NCI-H146 treated with DMSO at 0.1 percent for 48 hours (cell line): ENCODE measurements around the gene LRRC34.

Source experiments
- DNase-seq: peaks from one replicate; lab custom pipeline; 2025; ENCODE audit not compliant: unreplicated experiment; lab: John Stamatoyannopoulos, UW

Gene LRRC34

DNA sequence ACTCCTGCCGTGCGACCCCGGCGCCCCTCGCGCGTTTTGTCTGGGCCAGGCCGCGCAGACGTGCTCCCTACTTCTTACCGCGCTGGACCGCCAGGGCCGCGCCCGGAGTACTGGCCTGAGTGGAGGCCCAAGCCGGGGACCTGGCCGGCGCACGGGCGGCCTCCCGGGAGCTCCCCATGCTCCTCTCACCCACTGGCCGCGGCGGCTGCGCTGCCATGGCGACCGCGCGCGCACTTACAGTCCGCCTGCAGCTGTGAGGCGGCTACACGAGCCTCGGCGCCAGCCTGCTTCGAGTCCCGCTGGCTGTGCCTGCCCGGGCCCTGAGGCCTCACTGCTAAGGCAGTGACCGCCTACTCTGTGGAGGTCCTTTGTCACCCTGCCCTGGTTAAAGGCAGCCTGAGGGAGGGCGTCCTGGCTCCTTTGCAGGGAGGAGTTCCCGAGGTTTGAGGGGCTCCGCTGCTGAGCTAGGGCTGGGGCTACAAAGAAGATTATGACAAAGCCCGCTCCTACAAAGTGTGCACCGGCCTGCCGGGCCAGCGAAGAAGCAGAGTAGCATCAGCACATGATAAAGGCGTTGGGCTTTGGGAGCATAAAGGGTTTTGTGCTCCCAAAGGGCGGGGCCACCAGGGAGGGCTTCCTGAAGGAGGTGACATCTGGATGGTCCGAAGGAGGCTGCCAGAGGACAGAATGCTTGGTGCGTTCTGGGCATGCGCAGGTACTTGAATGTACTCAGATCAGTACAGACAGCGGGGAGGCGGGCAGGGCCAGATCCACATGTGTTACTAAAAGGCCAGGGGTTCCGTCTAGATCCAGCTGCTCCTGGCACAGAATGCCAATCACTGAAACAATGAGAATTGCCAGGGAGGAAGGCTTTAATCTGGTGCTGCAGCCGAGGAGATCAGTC lies at the start of gene LRRC34, which contains the start of gene LRRIQ4:
TSS of gene LRRC34 (minus strand) at position 573 of the 904 bp plus-strand sequence. CDS start at position 217, 356 bp downstream.
TSS of gene LRRIQ4 (plus strand) at position 539 of the 904 bp plus-strand sequence. CDS start 9,052 bp downstream, outside the sequence.
- peak; percentile 96 for DNase-seq

DNA sequence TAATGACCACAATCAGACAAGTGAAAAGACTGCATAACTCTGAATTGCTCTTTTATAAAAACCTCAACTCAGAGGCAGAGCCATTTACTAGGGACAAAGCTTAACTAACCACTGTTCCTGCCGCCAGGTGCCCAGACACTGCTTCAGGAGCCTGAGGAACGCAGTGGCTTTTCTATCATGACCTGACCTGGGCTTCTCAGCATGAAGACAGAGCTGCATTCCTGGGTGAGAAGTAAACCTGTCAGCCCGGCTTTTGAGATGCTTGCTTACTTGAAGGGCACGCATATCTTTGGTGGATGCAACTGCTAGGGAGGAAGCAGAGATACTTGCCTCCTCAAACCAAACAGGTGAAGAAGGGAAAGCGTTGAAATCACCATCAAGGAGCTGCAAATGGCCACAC lies 49.2 kb upstream of the LRRC34 start:
- no peak for DNase-seq

GRCh38 chr3:169857811-169858210 lies 45.1 kb upstream of the LRRC34 start:
- DNase-seq = no peak

DNA sequence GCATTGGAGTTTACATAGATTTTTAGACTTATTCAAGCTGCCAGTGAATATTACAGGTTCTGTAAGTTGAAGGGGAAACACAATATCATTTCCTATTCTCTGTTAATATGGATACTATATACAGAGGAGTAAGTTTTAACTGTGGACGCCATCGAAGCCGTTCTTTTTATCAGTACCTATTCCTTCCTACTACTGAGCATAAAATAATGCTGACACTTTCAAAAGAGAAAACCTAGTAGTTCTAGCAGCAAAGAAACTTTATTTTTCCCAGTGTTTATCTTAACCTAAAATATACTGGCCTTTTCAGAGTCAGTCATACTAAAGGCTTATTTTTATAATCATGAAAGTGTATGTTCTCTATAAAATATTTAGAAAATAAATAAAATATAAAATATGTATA lies 42.8 kb upstream of the LRRC34 start:
- no peak for DNase-seq

DNA sequence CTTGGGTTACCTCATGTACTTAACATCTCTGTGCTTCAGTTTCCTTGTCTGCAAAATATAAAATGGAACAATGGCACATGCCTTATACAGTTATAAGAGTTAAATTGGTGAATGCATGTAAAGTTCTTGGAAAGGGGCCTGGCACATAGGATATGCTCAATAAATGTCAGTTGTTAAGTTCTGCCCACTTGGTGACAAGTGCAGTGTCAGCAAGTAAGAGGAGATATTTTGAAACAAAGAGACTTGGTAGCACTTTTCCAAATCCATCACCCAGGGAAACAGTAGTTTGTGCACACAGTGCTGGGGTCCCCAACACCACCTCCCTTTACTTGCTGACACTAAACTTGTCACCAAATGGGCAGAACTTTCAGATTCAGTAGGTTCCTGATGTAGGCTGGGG lies 37.9 kb upstream of the LRRC34 start:
- DNase-seq = no peak

GRCh38 chr3:169848741-169849140 lies 36.0 kb upstream of the LRRC34 start:
- DNase-seq = no peak

DNA sequence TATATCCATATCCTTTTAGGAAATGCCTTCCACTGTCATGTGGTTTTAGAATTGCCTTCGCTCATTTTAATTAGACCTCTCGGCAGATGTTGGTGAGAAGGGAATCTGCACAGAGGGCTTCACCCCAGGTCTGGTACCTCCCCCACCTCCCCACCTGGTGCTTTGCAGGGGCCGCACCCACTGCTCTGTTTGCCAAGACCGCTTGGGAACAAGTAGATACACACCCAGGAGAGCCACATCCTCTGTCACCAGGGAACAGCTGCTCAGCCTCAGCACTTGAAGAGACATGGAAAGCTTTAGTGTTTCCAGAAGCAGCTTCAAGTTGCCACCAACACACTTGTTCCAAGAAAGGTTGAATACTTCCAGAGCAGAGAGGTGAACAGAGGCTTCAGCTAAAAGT lies 35.2 kb upstream of the LRRC34 start:
- DNase-seq = peak; percentile 81

- no peak for DNase-seq
Measured at GRCh38 chr3:169846458-169847193, 33.9 kb upstream of the LRRC34 start.

GRCh38 chr3:169842960-169843359 lies 30.3 kb upstream of the LRRC34 start:
- no peak for DNase-seq

- DNase-seq = no peak
Measured at GRCh38 chr3:169841171-169841570, 28.5 kb upstream of the LRRC34 start.

- no peak for DNase-seq
Measured at GRCh38 chr3:169838511-169839030, 25.9 kb upstream of the LRRC34 start.

DNA sequence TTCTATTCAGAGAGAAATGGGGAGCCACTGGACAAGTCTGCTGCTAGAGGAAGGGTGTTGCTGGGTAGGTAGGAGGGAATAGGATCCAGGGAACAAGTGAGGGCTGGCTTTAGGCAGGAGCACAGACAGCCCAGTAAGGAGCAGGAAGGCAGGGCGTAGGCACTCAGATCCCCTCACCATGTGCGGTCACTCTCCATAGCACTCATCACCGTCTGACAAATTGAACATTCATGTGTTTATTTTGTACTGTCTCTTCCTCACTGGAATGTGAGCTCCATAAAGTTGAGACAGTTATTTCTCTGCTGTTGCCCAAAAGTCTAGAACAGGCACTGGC lies 24.2 kb upstream of the LRRC34 start:
- DNase-seq = no peak

DNA sequence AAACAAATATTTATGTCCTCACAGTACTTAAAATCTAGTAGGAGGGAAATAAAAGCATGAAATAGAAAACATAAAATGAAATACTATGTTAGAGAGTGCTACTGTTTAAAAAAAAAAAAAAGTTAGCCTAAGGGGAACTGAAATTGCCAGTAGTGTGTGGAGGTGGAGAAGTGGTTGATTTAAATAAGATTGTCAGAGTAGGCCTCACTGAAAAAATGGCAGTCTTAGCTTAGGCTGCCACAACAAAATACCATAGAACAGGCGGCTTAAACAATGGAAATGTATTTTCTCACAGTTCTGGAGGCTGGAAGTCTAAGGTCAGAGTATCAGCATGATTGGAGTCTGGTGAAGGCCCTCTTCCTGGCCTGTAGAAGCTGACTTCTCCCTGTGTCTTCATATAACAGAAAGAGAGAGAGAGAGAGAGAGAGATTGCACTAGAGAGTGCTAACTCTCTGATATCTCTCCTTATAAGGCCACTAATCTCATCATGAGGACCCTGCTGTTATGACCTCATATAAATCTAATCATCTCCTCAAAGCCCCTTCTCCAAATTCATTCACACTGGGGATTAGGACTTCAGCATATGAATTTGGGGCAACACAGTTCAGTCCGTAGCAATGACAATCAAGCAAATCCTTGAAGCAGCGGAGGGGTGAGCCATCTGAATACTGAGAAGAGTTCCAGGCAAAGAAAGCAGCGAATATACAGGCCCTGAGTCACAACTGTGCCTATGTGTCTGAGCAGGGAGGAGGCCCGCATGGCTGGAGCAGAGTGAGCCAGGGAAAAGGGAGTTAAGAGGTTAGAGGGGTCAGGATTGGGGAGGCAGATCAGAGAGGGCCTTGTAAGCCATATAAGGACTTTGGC lies 23.6 kb upstream of the LRRC34 start:
- DNase-seq = no peak

- DNase-seq = no peak
Measured at GRCh38 chr3:169835533-169835932, 22.8 kb upstream of the LRRC34 start.

DNA sequence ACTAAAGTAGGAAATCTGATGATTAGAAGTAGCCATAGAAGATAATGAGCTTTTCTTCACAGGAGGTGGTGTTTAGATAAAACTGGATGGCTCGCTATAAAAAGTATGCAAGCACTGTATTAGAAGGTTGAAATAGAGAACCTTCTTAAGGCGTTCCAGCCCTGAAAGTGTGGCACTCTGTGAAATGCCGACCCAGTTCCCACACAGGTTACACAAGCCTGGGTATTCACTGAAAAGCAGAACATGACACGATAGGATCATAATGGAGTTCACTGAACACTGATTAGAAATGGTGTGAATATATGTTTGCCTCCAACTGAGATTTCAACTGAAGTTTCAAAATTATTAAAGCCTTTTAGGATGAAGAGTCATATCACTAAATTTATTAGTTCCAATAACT lies 15.0 kb upstream of the LRRC34 start:
- no peak for DNase-seq

DNA sequence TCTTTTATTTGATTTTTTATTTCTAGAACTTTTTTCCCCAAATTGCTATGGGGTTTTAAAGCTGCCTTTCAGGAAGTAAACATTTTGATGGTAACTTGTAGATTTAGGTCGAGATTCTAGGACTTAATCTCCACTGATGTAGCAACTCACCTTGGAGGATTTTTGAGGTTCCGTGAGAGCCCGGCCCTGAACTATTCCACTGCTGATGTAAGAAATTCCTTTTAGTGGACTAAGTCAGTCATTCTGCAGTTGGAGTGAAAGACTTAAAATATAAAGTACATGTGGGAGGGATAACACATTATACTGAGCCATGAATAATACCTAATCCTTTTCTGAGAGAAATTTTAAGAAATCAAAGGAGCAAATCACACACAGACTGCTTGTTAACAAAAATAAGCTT lies 12.6 kb upstream of the LRRC34 start:
- DNase-seq = no peak

DNA sequence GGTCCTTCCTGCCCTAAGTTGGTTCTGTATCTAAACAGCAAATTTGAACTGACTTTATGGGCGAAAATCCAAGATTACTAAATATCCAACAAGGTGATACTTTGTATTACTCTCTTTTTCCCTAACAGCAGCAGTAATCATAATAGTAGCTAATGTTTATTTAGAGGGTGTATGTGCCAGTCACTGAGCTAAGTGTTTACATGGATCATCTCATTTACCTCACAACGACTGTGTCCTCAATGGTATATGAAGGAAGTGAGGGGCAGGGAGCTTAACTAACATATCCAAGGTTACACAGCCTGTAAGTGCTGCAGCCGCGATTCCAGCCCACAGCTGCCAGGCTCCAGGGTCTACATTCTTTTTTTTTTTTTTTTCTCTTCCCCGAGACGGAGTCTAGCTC lies 10.3 kb upstream of the LRRC34 start:
- DNase-seq = no peak

DNA sequence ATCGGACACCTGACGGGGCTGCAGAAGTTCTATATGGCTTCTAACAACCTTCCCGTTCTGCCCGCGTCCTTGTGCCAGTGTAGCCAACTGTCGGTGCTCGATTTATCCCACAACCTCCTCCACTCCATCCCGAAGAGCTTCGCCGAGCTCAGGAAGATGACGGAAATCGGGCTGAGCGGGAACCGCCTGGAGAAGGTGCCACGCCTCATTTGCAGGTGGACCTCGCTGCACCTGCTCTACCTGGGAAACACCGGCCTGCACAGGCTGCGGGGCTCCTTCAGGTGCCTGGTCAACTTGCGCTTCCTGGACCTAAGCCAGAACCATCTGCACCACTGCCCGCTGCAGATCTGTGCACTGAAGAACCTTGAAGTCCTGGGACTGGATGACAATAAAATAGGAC lies 9.8 kb upstream of the LRRC34 start:
- no peak for DNase-seq

GRCh38 chr3:169822091-169822490 lies 9.4 kb upstream of the LRRC34 start:
- no peak for DNase-seq

GRCh38 chr3:169818316-169818715 lies 5.6 kb upstream of the LRRC34 start:
- no peak for DNase-seq

GRCh38 chr3:169815590-169816150 lies 3.0 kb upstream of the LRRC34 start:
- DNase-seq = no peak
